ENCODE measurements around the gene PRDM7. TPM values are rescaled to one million over a fixed set of nuclear protein-coding genes. Genes with fewer than 3 reads are reported as not detected.

PRDM7 gene
- total and polyA plus RNA-seq, 4 donors = not detected

GRCh38 chr16:90078579-90078895 lies 1.4 kb upstream of the PRDM7 start:
- DNase-seq (no peak), ATAC-seq (ENCODE audit: insufficient read depth, low FRiP score) (no peak)
- Histone ChIP-seq H3K9me3 (ENCODE audit: control insufficient read depth in 4 of 4, insufficient read depth in 3 of 4, low read length in 3 of 4) (peaks cover 0 to 2% (median 0%) of the 10 kb centered on the region in 4 donors), H3K4me1 (ENCODE audit: control insufficient read depth in 5 of 5, insufficient read depth in 5 of 5, low read length in 5 of 5) (peaks cover 0 to 2% (median 0%) of the 10 kb centered on the region in 5 donors), H3K9ac (ENCODE audit: insufficient read depth in 1 of 2, low read length in 2 of 2) (no peak overlapping the region), H3K27ac (ENCODE audit: low read depth in 1 of 2, low read length in 1 of 2) (no peak overlapping the region), H3K36me3 (ENCODE audit: control insufficient read depth in 4 of 4, insufficient read depth in 4 of 4, low read length in 4 of 4) (no peaks in the 10 kb centered on the region), H3K4me3 (no peak overlapping the region), H3K27me3 (ENCODE audit: control insufficient read depth in 3 of 3, insufficient read depth in 3 of 3, low read length in 2 of 3) (peaks cover 0 to 7% (median 0%) of the 10 kb centered on the region in 3 donors)
- WGBS, 2 donors = 48 to 53% methylated on average over 6 of the region's 6 CpGs
- no peak for TF ChIP-seq CTCF (IDR thresholded peaks at IDR 0.05; ENCODE audit: control extremely low read depth, extremely low read depth)

- ATAC-seq (ENCODE audit: insufficient read depth, low FRiP score) = peak; percentile 24
- WGBS, 2 donors = 25 to 46% methylated on average over 23 of the region's 23 CpGs
- Histone ChIP-seq H3K9me3 (ENCODE audit: control insufficient read depth in 4 of 4, insufficient read depth in 3 of 4, low read length in 3 of 4) (peaks cover 0 to 2% (median 0%) of the 10 kb centered on the region in 4 donors), H3K27ac (ENCODE audit: low read depth in 1 of 2, low read length in 1 of 2) (peak overlapping the region in 1 of 2 donors; percentile 24), H3K4me1 (ENCODE audit: control insufficient read depth in 5 of 5, insufficient read depth in 5 of 5, low read length in 5 of 5) (peaks cover 0 to 2% (median 0%) of the 10 kb centered on the region in 5 donors), H3K9ac (ENCODE audit: insufficient read depth in 1 of 2, low read length in 2 of 2) (no peak overlapping the region), H3K27me3 (ENCODE audit: control insufficient read depth in 3 of 3, insufficient read depth in 3 of 3, low read length in 2 of 3) (peaks cover 0 to 7% (median 0%) of the 10 kb centered on the region in 3 donors), H3K4me3 (no peak overlapping the region), H3K36me3 (ENCODE audit: control insufficient read depth in 4 of 4, insufficient read depth in 4 of 4, low read length in 4 of 4) (no peaks in the 10 kb centered on the region)
- TF ChIP-seq CTCF (IDR thresholded peaks at IDR 0.05; ENCODE audit: control extremely low read depth, extremely low read depth) = no peak
- DNase-seq = peak in 2 of 3 donors; percentile 35 to 36
These were observed 837 bp upstream of the PRDM7 start for GRCh38 chr16:90077757-90078578.

GRCh38 chr16:90072442-90073105 lies 4.6 kb downstream of the PRDM7 start:
- no peak overlapping the region for H3K4me3 ChIP-seq
- peaks cover 0 to 7% (median 0%) of the 10 kb centered on the region in 3 donors for H3K27me3 ChIP-seq (ENCODE audit: control insufficient read depth in 3 of 3, insufficient read depth in 3 of 3, low read length in 2 of 3)
- ATAC-seq (ENCODE audit: insufficient read depth, low FRiP score) (no peak), DNase-seq (no peak)
- no peak overlapping the region for H3K27ac ChIP-seq (ENCODE audit: low read depth in 1 of 2, low read length in 1 of 2)
- peaks cover 0 to 2% (median 0%) of the 10 kb centered on the region in 5 donors for H3K4me1 ChIP-seq (ENCODE audit: control insufficient read depth in 5 of 5, insufficient read depth in 5 of 5, low read length in 5 of 5)
- 63 to 80% methylated on average over 5 of the region's 5 CpGs for WGBS, 2 donors
- H3K9me3 ChIP-seq (ENCODE audit: control insufficient read depth in 4 of 4, insufficient read depth in 3 of 4, low read length in 3 of 4) = peaks cover 0 to 2% (median 0%) of the 10 kb centered on the region in 4 donors
- no peak overlapping the region for H3K9ac ChIP-seq (ENCODE audit: insufficient read depth in 1 of 2, low read length in 2 of 2)
- no peaks in the 10 kb centered on the region for H3K36me3 ChIP-seq (ENCODE audit: control insufficient read depth in 4 of 4, insufficient read depth in 4 of 4, low read length in 4 of 4)
- no peak for TF ChIP-seq CTCF (IDR thresholded peaks at IDR 0.05; ENCODE audit: control extremely low read depth, extremely low read depth)
